Neural progenitor cell (in vitro differentiated cells): ENCODE results near the gene VSIG10. TPM values are rescaled to one million over a fixed set of nuclear protein-coding genes. Genes with fewer than 3 reads are reported as not detected.

Source experiments
- DNase-seq: peaks from one replicate; pipeline ENCODE4 v3.0.0-alpha.2; 2016; ENCODE audit warnings: low spot score
- H2AFZ ChIP-seq: fragments of 200-600 bp; sonication (generic); replicated peaks from 2 replicates; pipeline ENCODE4 v1.6.1; 2016; ENCODE audit warnings: antibody characterized with exemption
- H3F3A ChIP-seq: fragments of 200-600 bp; sonication (generic); 2 replicates; pipeline ENCODE4 v1.6.1; 2016; ENCODE audit warnings: antibody characterized with exemption, low read depth
- H3K27ac ChIP-seq: fragments of 200-600 bp; sonication (generic); 2 replicates; pipeline ENCODE4 v1.5.1; 2016; ENCODE audit warnings: mild to moderate bottlenecking
- H3K27me3 ChIP-seq: fragments of 200-600 bp; sonication (generic); 2 replicates; pipeline ENCODE4 v1.6.1; 2016; ENCODE audit warnings: mild to moderate bottlenecking, moderate library complexity
- H3K36me3 ChIP-seq: fragments of 200-600 bp; sonication (generic); 2 replicates; pipeline ENCODE4 v1.5.1; 2016
- H3K4me1 ChIP-seq: fragments of 200-600 bp; sonication (generic); 2 replicates; pipeline ENCODE4 v1.6.1; 2016; ENCODE audit warnings: mixed run types
- H3K4me2 ChIP-seq: fragments of 200-600 bp; sonication (generic); 2 replicates; pipeline ENCODE4 v1.6.1; 2016
- H3K4me3 ChIP-seq: fragments of 200-600 bp; sonication (generic); 2 replicates; pipeline ENCODE4 v1.5.1; 2016
- H3K79me2 ChIP-seq: fragments of 200-600 bp; sonication (generic); 2 replicates; pipeline ENCODE4 v1.6.1; 2016; ENCODE audit warnings: low read depth
- H3K9ac ChIP-seq: fragments of 200-600 bp; sonication (generic); 2 replicates; pipeline ENCODE4 v1.6.1; 2016
- H3K9me3 ChIP-seq: fragments of 200-600 bp; sonication (generic); 2 replicates; pipeline ENCODE4 v1.5.1; 2016; ENCODE audit warnings: low read depth
- H4K20me1 ChIP-seq: fragments of 200-600 bp; sonication (generic); 2 replicates; pipeline ENCODE4 v1.6.1; 2016; ENCODE audit warnings: low read depth
- H3K27ac Mint-ChIP-seq: 3 replicates; pipeline ENCODE4 v1.8.0; 2021; ENCODE audit warnings: mixed read lengths
- H3K27me3 Mint-ChIP-seq: 2 replicates; pipeline ENCODE4 v1.8.0; 2022; ENCODE audit warnings: low read depth, mild to moderate bottlenecking, inconsistent platforms, moderate library complexity, mixed read lengths; ENCODE audit not compliant: insufficient read depth
- H3K36me3 Mint-ChIP-seq: 3 replicates; pipeline ENCODE4 v1.8.0; 2021; ENCODE audit warnings: mixed read lengths
- H3K4me1 Mint-ChIP-seq: 3 replicates; pipeline ENCODE4 v1.8.0; 2021; ENCODE audit warnings: mixed read lengths
- H3K4me3 Mint-ChIP-seq: 3 replicates; pipeline ENCODE4 v1.8.0; 2021; ENCODE audit warnings: mild to moderate bottlenecking, moderate library complexity, mixed read lengths
- H3K9me3 Mint-ChIP-seq: 3 replicates; pipeline ENCODE4 v1.8.0; 2020; ENCODE audit warnings: mixed read lengths
- EZH2 ChIP-seq: fragments of 200-600 bp; sonication (generic); IDR thresholded peaks from 2 replicates; pipeline ENCODE4 v1.6.1; 2017; ENCODE audit warnings: antibody characterized with exemption, mild to moderate bottlenecking, moderate library complexity
- EZH2phosphoT487 ChIP-seq: fragments of 200-600 bp; sonication (generic); IDR thresholded peaks from 2 replicates; pipeline ENCODE4 v1.6.1; 2017; ENCODE audit warnings: antibody characterized with exemption
- total RNA-seq: library from RNA; depleted of rRNA; stranded (reverse); fragments of >200 nt; gene quantifications from 2 replicates; pipeline ENCODE4 v1.2.3, GENCODE V29; 2015; ENCODE audit warnings: low replicate concordance
- TF ChIP-seq, protein P1 (sequence below): fragments of 200-600 bp; sonication (generic); IDR thresholded peaks from 2 replicates; pipeline ENCODE4 v1.5.1; 2017; ENCODE audit warnings: antibody characterized with exemption, mild to moderate bottlenecking

Gene VSIG10
- total RNA-seq, 1 donor from 2014 or later: 22.6 TPM

- Histone ChIP-seq H2AFZ (no peak overlapping the region), H3K27ac (no peak overlapping the region), H3K4me2 (no peak overlapping the region), H3K4me3 (no peak overlapping the region), H3K27me3 (no peaks in the 10 kb centered on the region), H3K79me2 (no peaks in the 10 kb centered on the region), H3K36me3 (no peaks in the 10 kb centered on the region), H4K20me1 (no peaks in the 10 kb centered on the region), H3F3A (peaks cover 25% of the 10 kb centered on the region), H3K9me3 (no peaks in the 10 kb centered on the region), H3K9ac (no peak overlapping the region), H3K4me1 (no peaks in the 10 kb centered on the region)
- H3K27ac Mint-ChIP-seq: no peak overlapping the region
- TF ChIP-seq EZH2phosphoT487 (no peak), EZH2 (no peak)
- TF ChIP-seq, protein P1, sequence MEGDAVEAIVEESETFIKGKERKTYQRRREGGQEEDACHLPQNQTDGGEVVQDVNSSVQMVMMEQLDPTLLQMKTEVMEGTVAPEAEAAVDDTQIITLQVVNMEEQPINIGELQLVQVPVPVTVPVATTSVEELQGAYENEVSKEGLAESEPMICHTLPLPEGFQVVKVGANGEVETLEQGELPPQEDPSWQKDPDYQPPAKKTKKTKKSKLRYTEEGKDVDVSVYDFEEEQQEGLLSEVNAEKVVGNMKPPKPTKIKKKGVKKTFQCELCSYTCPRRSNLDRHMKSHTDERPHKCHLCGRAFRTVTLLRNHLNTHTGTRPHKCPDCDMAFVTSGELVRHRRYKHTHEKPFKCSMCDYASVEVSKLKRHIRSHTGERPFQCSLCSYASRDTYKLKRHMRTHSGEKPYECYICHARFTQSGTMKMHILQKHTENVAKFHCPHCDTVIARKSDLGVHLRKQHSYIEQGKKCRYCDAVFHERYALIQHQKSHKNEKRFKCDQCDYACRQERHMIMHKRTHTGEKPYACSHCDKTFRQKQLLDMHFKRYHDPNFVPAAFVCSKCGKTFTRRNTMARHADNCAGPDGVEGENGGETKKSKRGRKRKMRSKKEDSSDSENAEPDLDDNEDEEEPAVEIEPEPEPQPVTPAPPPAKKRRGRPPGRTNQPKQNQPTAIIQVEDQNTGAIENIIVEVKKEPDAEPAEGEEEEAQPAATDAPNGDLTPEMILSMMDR: no peak
- no peak overlapping the region for H3K4me3 Mint-ChIP-seq
- no peaks in the 10 kb centered on the region for H3K9me3 Mint-ChIP-seq
- peaks cover 10% of the 10 kb centered on the region for H3K27me3 Mint-ChIP-seq
- H3K4me1 Mint-ChIP-seq: peaks cover 9% of the 10 kb centered on the region
- DNase-seq: no peak
- H3K36me3 Mint-ChIP-seq: no peaks in the 10 kb centered on the region
Measured at GRCh38 chr12:118107694-118108093, 3.9 kb upstream of the VSIG10 start.

DNA sequence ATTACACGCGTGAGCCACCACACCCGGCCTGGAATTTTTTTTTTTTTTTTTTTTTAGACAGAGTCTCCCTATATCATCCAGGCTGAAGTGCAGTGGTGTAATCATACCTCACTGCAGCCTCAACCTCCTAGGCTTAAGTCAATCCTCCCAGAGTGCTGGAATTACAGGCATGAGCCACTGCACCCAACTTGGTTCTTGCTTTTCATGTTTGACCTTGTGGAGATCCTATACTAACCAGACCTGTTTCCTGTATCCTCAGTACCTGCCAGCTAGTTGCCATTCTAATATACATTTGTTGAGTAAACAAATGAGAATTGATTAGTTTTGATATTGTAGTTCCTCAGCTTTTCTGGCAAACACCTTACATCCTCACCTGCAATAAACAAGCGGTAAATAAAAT is 3.2 kb upstream of the VSIG10 start:
- Histone ChIP-seq H4K20me1 (no peaks in the 10 kb centered on the region), H3F3A (peaks cover 25% of the 10 kb centered on the region), H2AFZ (no peak overlapping the region), H3K36me3 (no peaks in the 10 kb centered on the region), H3K9me3 (no peaks in the 10 kb centered on the region), H3K27me3 (no peaks in the 10 kb centered on the region), H3K27ac (no peak overlapping the region), H3K4me3 (no peak overlapping the region), H3K4me2 (no peak overlapping the region), H3K79me2 (no peaks in the 10 kb centered on the region), H3K4me1 (no peaks in the 10 kb centered on the region), H3K9ac (no peak overlapping the region)
- DNase-seq: no peak
- no peak overlapping the region for H3K27ac Mint-ChIP-seq
- H3K4me3 Mint-ChIP-seq: no peak overlapping the region
- peaks cover 9% of the 10 kb centered on the region for H3K4me1 Mint-ChIP-seq
- peaks cover 12% of the 10 kb centered on the region for H3K27me3 Mint-ChIP-seq
- no peaks in the 10 kb centered on the region for H3K9me3 Mint-ChIP-seq
- no peaks in the 10 kb centered on the region for H3K36me3 Mint-ChIP-seq
- TF ChIP-seq EZH2 (no peak), EZH2phosphoT487 (no peak)
- TF ChIP-seq, protein P1: no peak

DNA sequence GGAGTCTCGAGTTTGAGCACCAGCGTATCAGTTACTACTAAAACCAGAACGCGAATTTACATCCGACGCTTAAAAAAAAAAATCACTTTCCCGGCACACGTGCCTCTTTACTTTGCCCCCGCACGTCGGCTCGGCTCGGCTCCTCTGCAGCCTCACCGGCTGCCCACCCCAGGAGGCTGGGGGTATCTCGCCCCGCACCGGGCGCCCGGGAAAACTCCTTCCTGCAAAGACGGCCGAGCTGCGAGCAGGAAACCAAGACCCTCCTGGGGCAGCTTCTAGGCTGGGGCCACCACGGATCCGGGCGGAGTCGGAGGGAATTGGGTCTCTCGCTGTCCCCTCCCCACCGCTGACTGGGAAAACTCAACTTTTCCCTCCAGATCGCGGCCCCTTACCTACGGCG is 610 bp downstream of the VSIG10 start:
- H3K27ac ChIP-seq: no peak overlapping the region
- no peaks in the 10 kb centered on the region for H3K9me3 ChIP-seq
- peaks cover 25% of the 10 kb centered on the region for H3F3A ChIP-seq
- no peaks in the 10 kb centered on the region for H3K4me1 ChIP-seq
- no peak for DNase-seq
- no peaks in the 10 kb centered on the region for H4K20me1 ChIP-seq
- no peaks in the 10 kb centered on the region for H3K36me3 Mint-ChIP-seq
- peak overlapping the region; percentile 90 for H3K4me3 ChIP-seq
- H3K79me2 ChIP-seq: no peaks in the 10 kb centered on the region
- TF ChIP-seq EZH2 (no peak), EZH2phosphoT487 (no peak)
- TF ChIP-seq, protein P1: no peak
- no peaks in the 10 kb centered on the region for H3K36me3 ChIP-seq
- H3K4me1 Mint-ChIP-seq: peaks cover 13% of the 10 kb centered on the region
- H3K4me3 Mint-ChIP-seq: peak overlapping the region; percentile 97
- no peaks in the 10 kb centered on the region for H3K9me3 Mint-ChIP-seq
- H2AFZ ChIP-seq: peak overlapping the region; percentile 87
- H3K27me3 ChIP-seq: no peaks in the 10 kb centered on the region
- H3K9ac ChIP-seq: peak overlapping the region; percentile 24
- peak overlapping the region; percentile 94 for H3K27ac Mint-ChIP-seq
- peak overlapping the region; percentile 90 for H3K4me2 ChIP-seq
- H3K27me3 Mint-ChIP-seq: peaks cover 12% of the 10 kb centered on the region
